ENCODE measurements around the gene BSCL2.
A peak's percentile ranks its signal among the peaks of the same experiment; 100 is the strongest.
"Not testable (repeated sequence)": the region's sequence is repeated elsewhere in the genome, so short reads cannot be mapped to it uniquely, and the experiment has no call there.

The BSCL2 gene

GRCh38 chr11:62652161-62653006, 54.8 kb downstream of the BSCL2 start:
- DNase-seq: no peak

- DNase-seq: not testable (repeated sequence)
These were observed 56.9 kb downstream of the BSCL2 start for GRCh38 chr11:62650283-62650682.

- no peak for DNase-seq
These were observed 57.7 kb downstream of the BSCL2 start for GRCh38 chr11:62649486-62649885.

- no peak for DNase-seq
These were observed 58.3 kb downstream of the BSCL2 start for GRCh38 chr11:62648967-62649364.

GRCh38 chr11:62648185-62648966, 58.8 kb downstream of the BSCL2 start:
- no peak for DNase-seq

- no peak for DNase-seq
These were observed 59.6 kb downstream of the BSCL2 start for GRCh38 chr11:62647609-62648005.

- no peak for DNase-seq
These were observed 60.2 kb downstream of the BSCL2 start for GRCh38 chr11:62646825-62647608.

GRCh38 chr11:62645946-62646824, 61.0 kb downstream of the BSCL2 start, which contains the start of gene GANAB:
Gene GANAB (minus strand): TSS chr11:62646613. CDS start chr11:62646599, 14 bp downstream.
- peak; percentile 84 for DNase-seq

- DNase-seq: no peak
These were observed 61.6 kb downstream of the BSCL2 start for GRCh38 chr11:62645671-62645945.

- DNase-seq: no peak
These were observed 63.0 kb downstream of the BSCL2 start for GRCh38 chr11:62644220-62644619.
